Activated naive CD8-positive, alpha-beta T cell treated with anti-CD3 and anti-CD28 coated beads for 36 hours (primary cell): ENCODE data around the gene EYS. TPM values are rescaled to one million over a fixed set of nuclear protein-coding genes. Genes with fewer than 3 reads are reported as not detected.
"Not testable (repeated sequence)": the region's sequence is repeated elsewhere in the genome, so short reads cannot be mapped to it uniquely, and the experiment has no call there.

ENCODE experiments used
- DNase-seq: peaks from one replicate; pipeline ENCODE4 v3.0.0; 2021
- H3K27ac Mint-ChIP-seq: one replicate; pipeline ENCODE4 v1.8.0; 2022; ENCODE audit warnings: mild to moderate bottlenecking, moderate library complexity, mixed read lengths
- H3K27me3 Mint-ChIP-seq: one replicate; pipeline ENCODE4 v1.8.0; 2022; ENCODE audit warnings: mild to moderate bottlenecking, mixed read lengths
- H3K36me3 Mint-ChIP-seq: one replicate; pipeline ENCODE4 v1.8.0; 2021; ENCODE audit warnings: mild to moderate bottlenecking, mixed read lengths
- H3K4me1 Mint-ChIP-seq: one replicate; pipeline ENCODE4 v1.8.0; 2021; ENCODE audit warnings: mixed read lengths
- H3K4me3 Mint-ChIP-seq: one replicate; pipeline ENCODE4 v1.8.0; 2022; ENCODE audit warnings: mild to moderate bottlenecking, moderate library complexity, mixed read lengths
- H3K9me3 Mint-ChIP-seq: one replicate; pipeline ENCODE4 v1.8.0; 2022; ENCODE audit warnings: mixed read lengths
- total RNA-seq, 2 experiments: library from RNA; stranded (reverse); gene quantifications; one replicate each; pipeline ENCODE4 v1.2.3, GENCODE V29; 2021

The EYS gene
- total RNA-seq, 2 experiments from 2014 or later, result not detected

DNA sequence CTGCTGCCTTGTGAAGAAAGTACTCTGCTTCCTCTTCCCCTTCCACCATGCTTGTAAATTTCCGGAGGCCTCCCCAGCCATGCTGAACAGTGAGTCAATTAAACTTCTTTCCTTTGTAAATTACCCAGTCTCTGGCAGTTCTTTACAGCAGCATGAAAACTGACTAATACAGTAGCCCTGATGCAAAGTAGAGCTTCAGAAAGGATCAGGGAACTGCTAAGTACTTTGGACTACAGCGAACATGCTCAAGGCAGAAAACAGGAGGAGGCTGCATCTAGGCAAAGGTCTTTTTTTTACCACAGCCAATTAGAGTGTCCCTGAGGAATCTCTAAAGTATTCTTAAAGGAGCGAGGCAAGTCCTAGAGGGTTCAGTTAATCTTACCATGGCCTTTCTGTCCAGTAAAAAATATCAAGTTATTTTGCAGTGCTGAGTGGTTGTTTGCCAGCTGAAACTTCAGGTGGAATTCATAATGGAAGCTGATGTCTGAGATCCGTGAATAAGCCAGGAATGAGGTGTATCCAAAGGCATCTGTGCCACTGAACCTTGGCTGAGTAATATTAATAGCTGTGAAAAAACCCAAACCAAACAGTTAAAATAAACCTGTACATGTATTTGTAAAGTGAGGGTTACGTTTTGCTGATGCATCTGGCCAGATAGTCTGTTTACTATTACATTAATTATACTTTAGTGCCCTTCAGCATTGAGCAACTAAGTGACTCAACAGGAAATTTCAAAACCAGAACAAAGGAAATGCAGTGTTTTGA, 1901.0 kb downstream of the EYS start:
- peaks cover 3% of the 10 kb centered on the region for H3K27me3 Mint-ChIP-seq
- H3K36me3 Mint-ChIP-seq, result no peaks in the 10 kb centered on the region
- no peak overlapping the region for H3K27ac Mint-ChIP-seq
- H3K9me3 Mint-ChIP-seq, result no peaks in the 10 kb centered on the region
- no peaks in the 10 kb centered on the region for H3K4me1 Mint-ChIP-seq
- no peak overlapping the region for H3K4me3 Mint-ChIP-seq
- no peak for DNase-seq

DNA sequence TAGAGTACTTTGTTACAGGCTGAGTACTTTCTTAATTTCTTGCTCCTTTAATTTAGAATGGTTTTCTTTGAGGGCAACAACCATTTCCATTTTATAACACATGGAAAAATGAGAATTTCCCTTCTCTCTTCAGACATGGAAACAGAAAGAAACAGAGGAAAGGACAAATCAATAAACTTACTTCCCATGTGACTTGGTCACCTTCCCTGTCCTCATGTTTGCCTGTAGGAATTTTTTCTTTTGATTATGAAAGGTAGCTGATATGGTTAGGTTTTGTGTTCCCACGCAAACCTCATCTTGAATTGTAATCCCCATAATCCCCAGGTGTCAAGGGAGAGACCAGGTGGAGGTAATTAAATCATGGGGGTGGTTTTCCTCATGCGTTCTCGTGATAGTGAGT, 1901.7 kb downstream of the EYS start:
- H3K27me3 Mint-ChIP-seq, result peaks cover 3% of the 10 kb centered on the region
- no peaks in the 10 kb centered on the region for H3K36me3 Mint-ChIP-seq
- no peak overlapping the region for H3K4me3 Mint-ChIP-seq
- no peak overlapping the region for H3K27ac Mint-ChIP-seq
- H3K9me3 Mint-ChIP-seq, result no peaks in the 10 kb centered on the region
- DNase-seq, result no peak
- no peaks in the 10 kb centered on the region for H3K4me1 Mint-ChIP-seq

DNA sequence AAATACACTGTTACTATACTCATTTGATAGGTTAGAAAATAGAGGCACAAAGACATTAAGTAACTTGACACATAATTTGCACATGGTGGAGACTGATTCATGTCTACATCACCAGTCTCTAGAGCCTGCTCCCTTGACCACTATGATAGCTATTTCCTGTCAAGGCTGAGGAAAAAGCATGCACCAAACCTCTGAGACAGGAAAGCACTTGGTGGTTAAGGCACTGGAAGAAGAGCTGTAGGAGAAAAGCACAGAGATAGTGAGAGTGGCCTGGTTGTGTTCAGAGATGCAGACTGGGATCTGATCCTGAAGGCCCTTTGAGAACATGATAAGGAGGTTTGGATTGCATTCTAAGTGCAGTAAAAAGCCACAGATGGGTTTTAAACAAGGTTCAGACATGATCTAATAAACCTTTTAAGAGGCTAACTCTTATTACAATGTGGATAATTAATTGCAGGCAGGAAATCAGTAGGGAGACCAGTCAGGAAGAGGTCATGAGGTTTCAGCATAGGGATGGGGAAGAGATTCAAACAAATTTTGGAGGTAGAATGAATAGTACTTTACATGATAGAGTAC, 1902.6 kb downstream of the EYS start:
- Mint-ChIP-seq H3K4me3 (no peak overlapping the region), H3K36me3 (no peaks in the 10 kb centered on the region), H3K4me1 (no peaks in the 10 kb centered on the region), H3K27me3 (peaks cover 3% of the 10 kb centered on the region), H3K9me3 (no peaks in the 10 kb centered on the region), H3K27ac (no peak overlapping the region)
- DNase-seq, result no peak

DNA sequence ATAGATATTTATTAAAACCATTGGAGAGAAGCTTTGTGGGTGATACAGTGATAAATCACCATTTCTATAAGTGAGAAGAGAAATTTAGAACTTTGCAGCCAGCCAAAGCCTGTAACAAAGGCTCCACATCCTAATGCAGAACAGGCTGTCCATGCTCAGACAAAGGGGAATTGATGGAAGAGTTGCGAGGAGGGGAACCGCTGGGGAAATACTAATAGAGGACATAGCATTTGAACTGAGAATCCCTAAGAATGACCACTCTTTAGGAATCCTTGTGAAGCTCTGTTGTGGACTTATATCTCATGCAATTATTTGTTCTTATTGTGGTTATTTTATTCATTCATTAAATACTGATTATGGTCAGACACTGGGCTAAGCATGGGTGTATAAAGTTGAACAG, 1903.7 kb downstream of the EYS start:
- H3K36me3 Mint-ChIP-seq, result no peaks in the 10 kb centered on the region
- no peak overlapping the region for H3K27ac Mint-ChIP-seq
- peaks cover 3% of the 10 kb centered on the region for H3K27me3 Mint-ChIP-seq
- no peaks in the 10 kb centered on the region for H3K4me1 Mint-ChIP-seq
- no peak for DNase-seq
- no peaks in the 10 kb centered on the region for H3K9me3 Mint-ChIP-seq
- no peak overlapping the region for H3K4me3 Mint-ChIP-seq

DNA sequence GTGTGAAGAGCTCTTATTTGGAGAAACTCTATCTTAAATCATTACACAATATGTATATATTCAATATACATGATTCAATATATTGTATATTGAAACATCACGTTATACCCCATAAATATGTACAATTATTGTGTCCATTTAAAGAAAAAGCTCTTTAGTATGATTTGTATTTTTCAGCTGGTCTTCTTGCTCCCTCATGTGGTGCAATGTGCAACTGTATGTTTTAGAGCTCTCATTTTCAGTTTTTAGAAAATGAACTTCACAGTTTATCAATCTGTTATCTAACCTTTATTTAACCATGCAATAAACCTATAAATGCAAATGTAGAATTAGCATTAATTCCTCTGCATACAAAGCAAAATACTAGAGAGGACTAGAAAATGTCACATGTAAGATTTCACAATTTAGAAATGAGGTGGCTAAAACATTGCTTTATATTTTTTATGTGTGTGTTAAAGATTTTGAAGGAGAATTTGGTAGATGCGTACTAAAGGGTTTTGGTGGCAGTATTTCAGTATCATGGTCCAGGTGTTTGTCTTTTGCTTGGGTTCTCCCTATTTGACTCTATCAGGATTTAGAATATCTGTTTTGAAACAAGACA, 1904.3 kb downstream of the EYS start:
- Mint-ChIP-seq H3K9me3 (no peaks in the 10 kb centered on the region), H3K4me1 (no peaks in the 10 kb centered on the region), H3K27ac (no peak overlapping the region), H3K4me3 (no peak overlapping the region), H3K36me3 (no peaks in the 10 kb centered on the region), H3K27me3 (peaks cover 3% of the 10 kb centered on the region)
- DNase-seq, result no peak

DNA sequence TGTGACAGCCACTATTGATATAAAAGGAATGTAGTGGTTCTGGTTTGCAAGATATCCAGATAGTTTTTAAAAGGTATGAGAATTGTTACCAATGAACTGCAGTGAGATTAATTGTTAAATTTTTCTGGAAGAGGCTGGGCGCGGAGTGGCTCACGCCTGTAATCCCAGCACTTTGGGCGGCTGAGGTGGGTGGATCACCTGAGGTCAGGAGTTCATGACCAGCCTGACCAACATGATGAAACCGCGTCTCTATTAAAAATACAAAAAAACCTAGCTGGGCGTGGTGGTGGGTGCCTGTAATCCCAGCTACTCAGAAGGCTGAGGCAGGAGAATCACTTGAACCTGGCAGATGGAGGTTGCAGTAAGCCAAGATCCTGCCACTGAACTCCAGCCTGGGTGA, 1906.6 kb downstream of the EYS start:
- not testable (repeated sequence) for H3K27me3 Mint-ChIP-seq

DNA sequence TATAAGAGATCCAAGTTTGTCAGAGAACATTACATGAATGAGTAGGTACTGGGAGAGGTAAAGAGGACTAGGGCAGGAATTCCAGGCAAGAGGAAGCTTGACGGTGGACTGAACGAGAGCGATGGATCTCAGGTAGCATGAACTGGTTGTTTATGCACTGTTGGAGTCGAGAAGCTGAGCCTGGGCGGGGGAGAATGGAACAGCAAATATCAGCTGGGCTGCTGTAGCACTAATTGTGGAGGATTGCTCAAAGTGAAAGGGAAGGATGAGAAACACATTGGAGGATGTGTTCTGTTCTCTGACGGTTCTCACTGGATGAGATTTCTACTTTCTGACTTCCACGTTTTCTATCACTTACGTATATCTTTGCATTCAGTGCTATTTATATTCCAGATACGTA, 1907.2 kb downstream of the EYS start:
- H3K4me3 Mint-ChIP-seq, result no peak overlapping the region
- H3K27ac Mint-ChIP-seq, result no peak overlapping the region
- DNase-seq, result no peak
- H3K36me3 Mint-ChIP-seq, result no peaks in the 10 kb centered on the region
- H3K4me1 Mint-ChIP-seq, result no peaks in the 10 kb centered on the region
- H3K27me3 Mint-ChIP-seq, result peaks cover 3% of the 10 kb centered on the region
- H3K9me3 Mint-ChIP-seq, result no peaks in the 10 kb centered on the region

More for the DNA sequence above, 1906.6 kb downstream of the EYS start:
- not testable (repeated sequence) for H3K27ac Mint-ChIP-seq, DNase-seq, H3K9me3 Mint-ChIP-seq, H3K4me3 Mint-ChIP-seq, H3K4me1 Mint-ChIP-seq, H3K36me3 Mint-ChIP-seq

DNA sequence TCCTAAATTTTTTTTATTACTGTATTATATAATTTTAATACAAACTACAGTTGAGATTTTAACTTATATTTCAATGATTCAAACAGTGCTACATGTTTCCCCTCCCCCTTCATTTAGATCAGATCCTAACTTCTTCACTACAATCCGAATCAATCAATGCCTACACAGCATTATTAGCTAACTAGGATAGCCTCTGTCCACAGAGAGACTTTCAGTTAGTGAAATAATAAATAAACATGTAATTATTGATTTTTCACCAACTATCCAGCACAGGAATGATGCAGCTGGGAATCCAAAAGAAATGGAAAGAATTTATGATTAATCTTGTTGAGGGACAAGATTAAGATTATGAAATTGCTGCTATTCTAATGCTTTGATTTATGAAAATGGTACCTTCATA, 1907.7 kb downstream of the EYS start:
- no peaks in the 10 kb centered on the region for H3K4me1 Mint-ChIP-seq
- no peak overlapping the region for H3K27ac Mint-ChIP-seq
- no peaks in the 10 kb centered on the region for H3K9me3 Mint-ChIP-seq
- H3K36me3 Mint-ChIP-seq, result no peaks in the 10 kb centered on the region
- H3K4me3 Mint-ChIP-seq, result no peak overlapping the region
- peaks cover 3% of the 10 kb centered on the region for H3K27me3 Mint-ChIP-seq
- DNase-seq, result no peak

DNA sequence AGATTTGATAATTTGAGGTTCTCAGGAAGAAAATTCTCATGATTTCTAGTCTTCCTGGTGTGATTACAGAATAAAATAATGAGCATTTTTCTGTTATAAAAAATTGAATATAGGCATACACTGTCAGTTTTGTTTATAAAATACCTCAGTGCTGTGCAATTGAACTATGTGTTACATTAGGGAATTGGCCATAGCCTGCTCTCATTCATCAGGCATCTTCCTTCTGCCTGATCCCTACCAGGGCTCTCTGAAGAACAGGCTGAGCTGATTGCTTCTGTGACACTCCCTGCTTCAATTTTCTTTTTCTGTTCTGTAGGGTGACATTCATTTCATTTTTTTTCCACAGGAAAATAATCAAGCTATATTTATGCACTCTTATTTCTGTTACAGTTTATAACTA, 1908.6 kb downstream of the EYS start:
- Mint-ChIP-seq H3K27ac (no peak overlapping the region), H3K4me3 (no peak overlapping the region), H3K27me3 (peaks cover 3% of the 10 kb centered on the region), H3K4me1 (no peaks in the 10 kb centered on the region), H3K36me3 (no peaks in the 10 kb centered on the region), H3K9me3 (no peaks in the 10 kb centered on the region)
- no peak for DNase-seq

DNA sequence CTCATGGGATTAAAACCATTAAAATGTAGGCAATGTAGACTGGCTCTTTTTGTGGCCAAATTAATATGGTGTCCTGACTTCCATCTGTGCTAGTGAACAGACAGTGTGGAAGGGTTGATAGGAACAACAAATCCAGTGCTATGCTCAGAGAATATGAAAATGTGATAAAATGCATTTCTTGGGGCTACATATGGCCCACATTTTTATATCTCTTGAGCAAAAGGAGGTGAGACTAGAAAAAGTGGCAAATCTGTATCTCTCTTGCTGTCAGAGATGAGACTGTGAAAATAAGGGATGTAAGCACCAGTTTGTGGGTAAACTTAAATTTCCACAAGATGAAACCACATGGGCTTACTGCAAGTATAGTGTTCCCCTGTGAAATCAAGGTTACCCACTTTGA, 1909.3 kb downstream of the EYS start:
- Mint-ChIP-seq H3K4me1 (no peaks in the 10 kb centered on the region), H3K4me3 (no peak overlapping the region), H3K9me3 (no peaks in the 10 kb centered on the region), H3K27me3 (peaks cover under 1% of the 10 kb centered on the region), H3K36me3 (no peaks in the 10 kb centered on the region), H3K27ac (no peak overlapping the region)
- no peak for DNase-seq

DNA sequence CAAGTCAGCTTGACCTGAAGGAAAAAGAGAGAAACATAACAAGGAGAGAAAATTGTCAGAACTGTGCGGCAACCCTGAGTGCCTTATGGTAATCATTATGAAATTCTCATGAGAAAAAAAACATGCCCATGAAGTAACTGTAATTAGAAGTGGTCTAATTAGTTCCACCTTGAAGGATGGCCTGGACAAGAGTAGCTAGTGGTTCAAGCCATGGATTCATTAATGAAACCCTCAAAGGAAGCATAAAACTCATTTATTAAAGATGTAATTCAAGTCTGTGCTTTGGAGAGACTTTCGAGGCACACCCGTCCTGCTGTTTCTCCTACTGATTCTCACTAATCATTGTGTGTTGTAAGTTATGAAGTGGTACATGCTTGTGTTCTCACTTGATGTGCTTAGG, 1911.2 kb downstream of the EYS start:
- DNase-seq, result no peak
- no peaks in the 10 kb centered on the region for H3K27me3 Mint-ChIP-seq
- H3K36me3 Mint-ChIP-seq, result no peaks in the 10 kb centered on the region
- no peak overlapping the region for H3K4me3 Mint-ChIP-seq
- no peak overlapping the region for H3K27ac Mint-ChIP-seq
- H3K4me1 Mint-ChIP-seq, result no peaks in the 10 kb centered on the region
- H3K9me3 Mint-ChIP-seq, result no peaks in the 10 kb centered on the region

DNA sequence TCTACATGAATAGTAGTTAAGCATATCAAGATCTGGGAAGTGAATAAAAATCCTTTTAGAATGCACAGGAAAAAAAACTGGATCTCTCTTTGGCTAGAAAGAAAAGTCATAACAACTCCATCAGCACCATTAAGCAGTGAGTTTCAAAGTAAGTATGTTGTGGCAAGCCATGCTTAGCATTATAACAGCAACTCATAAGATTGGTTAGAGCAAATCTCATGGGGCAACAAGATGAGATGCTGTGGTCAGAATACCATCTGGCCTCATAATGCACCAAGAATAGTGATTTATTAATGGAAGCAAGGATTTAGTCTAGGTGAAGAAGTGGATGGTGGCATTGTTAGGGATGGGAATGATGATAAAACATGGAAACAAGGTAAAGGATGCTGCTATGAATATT, 1912.0 kb downstream of the EYS start:
- no peak for DNase-seq
- Mint-ChIP-seq H3K4me3 (no peak overlapping the region), H3K4me1 (no peaks in the 10 kb centered on the region)

DNA sequence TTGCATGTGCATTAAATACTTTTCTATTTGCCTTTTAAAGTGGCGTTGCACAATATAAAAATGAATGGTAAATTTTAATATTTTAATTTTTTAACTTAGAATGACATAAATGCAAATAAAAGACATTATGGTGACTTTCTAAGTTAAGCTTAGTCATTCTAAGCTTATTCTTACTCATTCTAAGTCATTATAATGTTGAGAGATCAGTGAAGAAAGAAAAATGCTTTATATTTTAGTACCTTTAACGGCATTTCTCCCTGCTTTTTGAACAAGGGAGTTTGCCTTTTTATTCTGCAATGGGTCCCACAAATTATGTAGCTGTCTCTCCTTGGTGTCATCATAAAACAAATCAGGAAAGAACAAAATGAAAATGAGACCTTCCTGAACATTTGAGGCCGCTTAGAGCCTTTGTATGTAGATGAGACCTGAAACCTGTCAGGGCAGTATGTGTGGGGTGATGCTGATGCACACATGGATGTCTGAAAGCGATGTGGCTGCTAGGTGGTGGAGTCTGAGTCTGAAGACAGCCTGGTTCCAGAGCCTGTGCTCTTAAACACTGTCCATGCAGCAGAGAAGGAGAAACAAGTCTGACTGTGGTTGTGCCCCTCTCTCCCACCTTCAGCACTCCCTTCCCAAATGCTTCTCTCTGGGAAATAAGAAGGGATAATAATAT, 1913.4 kb downstream of the EYS start:
- Mint-ChIP-seq H3K27me3 (no peaks in the 10 kb centered on the region), H3K9me3 (no peaks in the 10 kb centered on the region), H3K36me3 (no peaks in the 10 kb centered on the region), H3K27ac (no peak overlapping the region), H3K4me1 (no peaks in the 10 kb centered on the region), H3K4me3 (no peak overlapping the region)
- no peak for DNase-seq

More for the DNA sequence above, 1912.0 kb downstream of the EYS start:
- H3K36me3 Mint-ChIP-seq, result no peaks in the 10 kb centered on the region
- no peak overlapping the region for H3K27ac Mint-ChIP-seq
- H3K27me3 Mint-ChIP-seq, result no peaks in the 10 kb centered on the region
- H3K9me3 Mint-ChIP-seq, result no peaks in the 10 kb centered on the region

DNA sequence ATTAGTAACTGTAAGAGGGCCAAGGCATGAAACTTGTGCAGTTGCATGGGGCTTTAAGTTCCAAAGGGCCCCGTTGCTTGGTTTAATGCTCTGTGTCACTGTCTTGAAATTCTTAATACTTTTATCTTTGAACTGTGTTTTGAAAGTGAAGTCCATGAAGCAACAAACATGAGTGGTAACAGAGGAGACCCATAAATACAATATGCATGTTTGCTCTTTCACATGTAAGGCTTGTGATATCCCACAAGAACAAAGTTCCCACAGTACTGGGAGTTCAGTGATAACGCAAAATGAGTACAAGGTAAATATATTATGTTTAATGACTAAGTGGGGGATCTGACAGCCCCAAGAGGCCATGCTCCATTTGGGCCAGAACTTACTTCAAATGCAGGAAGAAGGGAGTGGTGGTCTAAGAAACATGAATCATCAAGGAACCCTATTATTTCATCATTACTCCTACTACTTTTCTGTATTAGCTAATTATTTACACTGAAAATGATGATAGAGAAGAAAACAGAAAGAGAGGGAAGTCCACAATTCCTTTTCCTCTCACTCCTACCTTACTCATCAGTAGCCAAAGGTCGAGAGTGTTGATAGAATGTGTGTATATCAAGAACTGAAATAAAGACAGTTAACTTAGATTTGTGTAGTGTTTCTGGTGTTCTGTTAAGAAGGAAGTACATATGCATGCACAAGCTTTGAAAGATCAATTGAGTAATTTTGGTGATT, 1914.1 kb downstream of the EYS start:
- H3K4me3 Mint-ChIP-seq, result no peak overlapping the region
- no peaks in the 10 kb centered on the region for H3K36me3 Mint-ChIP-seq
- DNase-seq, result no peak
- H3K9me3 Mint-ChIP-seq, result no peaks in the 10 kb centered on the region
- no peak overlapping the region for H3K27ac Mint-ChIP-seq
- H3K4me1 Mint-ChIP-seq, result no peaks in the 10 kb centered on the region
- H3K27me3 Mint-ChIP-seq, result no peaks in the 10 kb centered on the region

DNA sequence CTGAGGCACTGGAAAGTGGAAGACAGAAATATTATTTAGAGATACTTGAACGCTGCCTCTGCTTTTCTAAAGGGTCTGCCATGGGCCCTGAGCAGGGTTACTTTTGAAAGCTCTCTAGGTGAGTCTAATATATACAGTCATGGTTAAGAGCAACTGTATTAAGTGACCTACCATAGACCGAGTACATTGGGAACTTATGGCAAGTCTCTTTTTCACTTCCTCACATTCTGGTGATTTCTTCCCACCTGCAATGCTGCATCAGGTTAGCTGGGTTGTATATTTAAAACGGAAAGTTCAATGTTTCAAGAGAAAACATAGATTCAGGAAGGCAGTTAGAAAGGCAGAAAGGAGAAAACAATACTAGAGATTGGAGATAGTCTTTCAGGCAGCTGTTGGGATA, 1916.7 kb downstream of the EYS start:
- no peak overlapping the region for H3K27ac Mint-ChIP-seq
- H3K27me3 Mint-ChIP-seq, result peaks cover 8% of the 10 kb centered on the region
- no peaks in the 10 kb centered on the region for H3K9me3 Mint-ChIP-seq
- no peaks in the 10 kb centered on the region for H3K36me3 Mint-ChIP-seq
- DNase-seq, result no peak
- H3K4me1 Mint-ChIP-seq, result no peaks in the 10 kb centered on the region
- no peak overlapping the region for H3K4me3 Mint-ChIP-seq
